Measurements from ENCODE around the gene TSEN15.
"Not testable (repeated sequence)": the region's sequence is repeated elsewhere in the genome, so short reads cannot be mapped to it uniquely, and the experiment has no call there.

Gene TSEN15

GRCh38 chr1:184056921-184057555 lies 5.5 kb downstream of the TSEN15 start:
- no peak for DNase-seq

GRCh38 chr1:184059887-184060286 lies 8.4 kb downstream of the TSEN15 start:
- DNase-seq, result no peak

- no peak for DNase-seq
Observed at GRCh38 chr1:184060316-184060715, 8.8 kb downstream of the TSEN15 start.

- DNase-seq, result no peak
Observed at GRCh38 chr1:184061396-184062003, 10.0 kb downstream of the TSEN15 start.

GRCh38 chr1:184062640-184063286 lies 11.2 kb downstream of the TSEN15 start:
- no peak for DNase-seq

- no peak for DNase-seq
Observed at GRCh38 chr1:184065559-184065958, 14.0 kb downstream of the TSEN15 start.

- DNase-seq, result no peak
Observed at GRCh38 chr1:184068354-184068753, 16.8 kb downstream of the TSEN15 start.

GRCh38 chr1:184069675-184070074 lies 18.1 kb downstream of the TSEN15 start:
- DNase-seq, result no peak

GRCh38 chr1:184072376-184072775 lies 20.8 kb downstream of the TSEN15 start:
- DNase-seq, result no peak

GRCh38 chr1:184074383-184074782 lies 22.9 kb downstream of the TSEN15 start:
- no peak for DNase-seq

- no peak for DNase-seq
Observed at GRCh38 chr1:184075055-184076029, 23.8 kb downstream of the TSEN15 start.

GRCh38 chr1:184078564-184079249 lies 27.2 kb downstream of the TSEN15 start:
- DNase-seq, result no peak

GRCh38 chr1:184080309-184080708 lies 28.8 kb downstream of the TSEN15 start:
- DNase-seq, result no peak

- no peak for DNase-seq
Observed at GRCh38 chr1:184082541-184083415, 31.2 kb downstream of the TSEN15 start.

- DNase-seq, result no peak
Observed at GRCh38 chr1:184085667-184086066, 34.1 kb downstream of the TSEN15 start.

GRCh38 chr1:184088037-184088436 lies 36.5 kb downstream of the TSEN15 start:
- DNase-seq, result no peak

GRCh38 chr1:184093071-184093470 lies 41.5 kb downstream of the TSEN15 start:
- DNase-seq, result no peak

GRCh38 chr1:184096005-184096404 lies 44.5 kb downstream of the TSEN15 start:
- DNase-seq, result no peak

GRCh38 chr1:184096580-184096979 lies 45.0 kb downstream of the TSEN15 start:
- DNase-seq, result not testable (repeated sequence)

GRCh38 chr1:184101141-184101540 lies 49.6 kb downstream of the TSEN15 start:
- DNase-seq, result no peak

- DNase-seq, result no peak
Observed at GRCh38 chr1:184101571-184101970, 50.0 kb downstream of the TSEN15 start.
